ENCODE data around the gene GPR39.

DNA sequence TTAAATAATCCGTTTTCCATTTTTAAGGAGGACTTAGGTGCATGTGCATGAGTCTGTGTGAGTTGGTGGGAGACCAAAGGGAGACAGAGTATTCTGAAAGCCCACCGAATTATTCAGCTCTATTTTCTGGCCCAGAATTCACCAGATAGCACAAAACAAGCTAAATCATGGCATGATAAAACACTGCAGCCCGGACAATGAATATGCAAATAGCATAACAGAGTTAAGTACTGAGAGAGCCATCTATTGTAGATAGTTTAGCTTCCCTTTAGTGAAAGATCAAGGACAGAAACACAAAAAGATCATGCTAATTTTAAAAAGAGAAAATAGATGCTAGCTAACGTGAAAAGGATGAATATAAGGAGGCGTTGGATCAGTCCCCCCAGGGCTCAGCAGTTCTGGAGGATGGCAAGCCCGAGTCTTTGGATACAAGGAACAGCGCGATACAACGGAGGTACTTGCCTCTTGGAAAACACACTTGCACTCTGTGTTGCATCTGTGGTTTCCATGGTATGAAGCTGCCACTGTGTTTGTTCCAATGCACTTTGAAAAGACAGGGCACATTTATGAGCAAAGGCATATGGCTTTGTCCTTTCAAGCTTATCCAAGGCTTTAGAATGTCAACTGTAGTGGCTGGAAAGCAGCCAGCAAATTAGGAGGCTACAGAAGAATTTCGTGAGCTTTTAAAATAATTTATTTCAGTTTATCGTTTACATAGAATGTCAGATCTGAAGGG lies 133.5 kb downstream of the GPR39 start:
- TF ChIP-seq, protein P1, sequence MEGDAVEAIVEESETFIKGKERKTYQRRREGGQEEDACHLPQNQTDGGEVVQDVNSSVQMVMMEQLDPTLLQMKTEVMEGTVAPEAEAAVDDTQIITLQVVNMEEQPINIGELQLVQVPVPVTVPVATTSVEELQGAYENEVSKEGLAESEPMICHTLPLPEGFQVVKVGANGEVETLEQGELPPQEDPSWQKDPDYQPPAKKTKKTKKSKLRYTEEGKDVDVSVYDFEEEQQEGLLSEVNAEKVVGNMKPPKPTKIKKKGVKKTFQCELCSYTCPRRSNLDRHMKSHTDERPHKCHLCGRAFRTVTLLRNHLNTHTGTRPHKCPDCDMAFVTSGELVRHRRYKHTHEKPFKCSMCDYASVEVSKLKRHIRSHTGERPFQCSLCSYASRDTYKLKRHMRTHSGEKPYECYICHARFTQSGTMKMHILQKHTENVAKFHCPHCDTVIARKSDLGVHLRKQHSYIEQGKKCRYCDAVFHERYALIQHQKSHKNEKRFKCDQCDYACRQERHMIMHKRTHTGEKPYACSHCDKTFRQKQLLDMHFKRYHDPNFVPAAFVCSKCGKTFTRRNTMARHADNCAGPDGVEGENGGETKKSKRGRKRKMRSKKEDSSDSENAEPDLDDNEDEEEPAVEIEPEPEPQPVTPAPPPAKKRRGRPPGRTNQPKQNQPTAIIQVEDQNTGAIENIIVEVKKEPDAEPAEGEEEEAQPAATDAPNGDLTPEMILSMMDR (IDR thresholded peaks at IDR 0.05; ENCODE audit: extremely low read depth in 1 of 2, insufficient read depth in 1 of 2, low read depth in 1 of 2, low read length in 2 of 2) = no peak
- TF ChIP-seq POLR2A (IDR thresholded peaks at IDR 0.05; ENCODE audit: low read depth, low read length) = no peak
- no peak for TF ChIP-seq EZH2 (IDR thresholded peaks at IDR 0.05; ENCODE audit: borderline replicate concordance, low read depth, low read length, severe bottlenecking)
- TF ChIP-seq, protein P2, sequence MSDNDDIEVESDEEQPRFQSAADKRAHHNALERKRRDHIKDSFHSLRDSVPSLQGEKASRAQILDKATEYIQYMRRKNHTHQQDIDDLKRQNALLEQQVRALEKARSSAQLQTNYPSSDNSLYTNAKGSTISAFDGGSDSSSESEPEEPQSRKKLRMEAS (IDR thresholded peaks at IDR 0.05; ENCODE audit: insufficient read depth, insufficient read length) = no peak
